Smooth muscle cell (in vitro differentiated cells): ENCODE measurements around the gene PPM1B. TPM values are rescaled to one million over a fixed set of nuclear protein-coding genes. Genes with fewer than 3 reads are reported as not detected.
"Not testable (repeated sequence)": the region's sequence is repeated elsewhere in the genome, so short reads cannot be mapped to it uniquely, and the experiment has no call there.

Experiments used
- DNase-seq: peaks from one replicate; lab custom pipeline; 2025; ENCODE audit not compliant: unreplicated experiment; lab: John Stamatoyannopoulos, UW
- H2AFZ ChIP-seq: fragments of 200-600 bp; sonication (generic); 2 replicates; pipeline ENCODE4 v1.6.0; 2016; ENCODE audit warnings: antibody characterized with exemption, low read depth, mild to moderate bottlenecking
- H3F3A ChIP-seq: fragments of 200-600 bp; sonication (generic); 2 replicates; pipeline ENCODE4 v1.6.0; 2017; ENCODE audit warnings: antibody characterized with exemption, low read depth
- H3K27ac ChIP-seq: fragments of 200-600 bp; sonication (generic); 2 replicates; pipeline ENCODE4 v1.5.1; 2016; ENCODE audit warnings: low read depth, mild to moderate bottlenecking
- H3K27me3 ChIP-seq: fragments of 200-600 bp; sonication (generic); 2 replicates; pipeline ENCODE4 v1.6.1; 2016; ENCODE audit warnings: low read depth, mild to moderate bottlenecking
- H3K36me3 ChIP-seq: fragments of 200-600 bp; sonication (generic); 2 replicates; pipeline ENCODE4 v1.5.1; 2016; ENCODE audit warnings: low read depth
- H3K4me1 ChIP-seq: fragments of 200-600 bp; sonication (generic); 2 replicates; pipeline ENCODE4 v1.5.1; 2016; ENCODE audit warnings: low read depth
- H3K4me2 ChIP-seq: fragments of 200-600 bp; sonication (generic); 2 replicates; pipeline ENCODE4 v1.6.0; 2016; ENCODE audit warnings: mild to moderate bottlenecking
- H3K4me3 ChIP-seq: fragments of 200-600 bp; sonication (generic); 2 replicates; pipeline ENCODE4 v1.5.1; 2016; ENCODE audit warnings: mild to moderate bottlenecking
- H3K79me2 ChIP-seq: fragments of 200-600 bp; sonication (generic); 2 replicates; pipeline ENCODE4 v1.6.0; 2016; ENCODE audit warnings: low read depth, mild to moderate bottlenecking
- H3K9ac ChIP-seq: fragments of 200-600 bp; sonication (generic); 2 replicates; pipeline ENCODE4 v1.6.0; 2016; ENCODE audit warnings: low read depth
- H3K9me3 ChIP-seq: fragments of 200-600 bp; sonication (generic); replicated peaks from 2 replicates; pipeline ENCODE4 v1.5.1; 2016; ENCODE audit warnings: low read depth
- H4K20me1 ChIP-seq: fragments of 200-600 bp; sonication (generic); 2 replicates; pipeline ENCODE4 v1.6.0; 2016; ENCODE audit warnings: low read depth
- WGBS: methylation state at CpG from one replicate; pipeline ENCODE4 v1.1.7; 2016; ENCODE audit warnings: low lambda C conversion rate; 5-methylcytosine and 5-hydroxymethylcytosine counted together
- polyA plus RNA-seq: library from polyadenylated mRNA; unstranded; fragments of >200 nt; fragmentation: Nextera tagmentation; extraction: Ambion mirVana; gene quantifications from 2 replicates; pipeline ENCODE4 v1.2.1, GENCODE V29; 2016
- total RNA-seq: library from RNA; depleted of rRNA; stranded (reverse); fragments of >200 nt; gene quantifications from 2 replicates; pipeline ENCODE4 v1.2.3, GENCODE V29; 2014
- TF ChIP-seq, protein P1 (sequence below): fragments of 200-600 bp; sonication (generic); IDR thresholded peaks from 2 replicates; pipeline ENCODE4 v1.5.1; 2017; ENCODE audit warnings: borderline replicate concordance, mild to moderate bottlenecking, antibody characterized with exemption; ENCODE audit not compliant: insufficient read depth, poor library complexity, severe bottlenecking

PPM1B gene
- total and polyA plus RNA-seq, 2 experiments from 2014 or later = 20.8 to 27.0 TPM

DNA sequence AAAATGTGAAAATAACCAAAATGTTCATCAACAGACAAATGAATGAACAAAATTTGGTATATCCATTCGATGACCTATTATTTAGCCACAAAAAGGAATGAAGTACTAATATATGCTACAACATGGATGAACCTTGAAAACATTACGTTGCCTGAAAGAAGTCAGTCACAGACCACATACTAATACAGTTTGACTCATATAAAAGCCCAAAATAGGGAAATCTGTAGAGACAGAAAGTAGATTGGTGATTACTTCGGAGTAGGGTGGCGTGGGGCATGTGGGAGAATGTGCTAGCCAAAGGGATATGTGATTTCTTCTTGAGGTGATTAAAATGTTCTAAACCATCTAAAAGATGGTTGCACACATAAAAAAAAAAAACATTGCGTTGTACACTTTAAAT, 44.2 kb upstream of the PPM1B start:
- H2AFZ ChIP-seq = no peak overlapping the region
- no peaks in the 10 kb centered on the region for H3K79me2 ChIP-seq
- no peaks in the 10 kb centered on the region for H3K4me1 ChIP-seq
- no peak overlapping the region for H3K4me2 ChIP-seq
- H3F3A ChIP-seq = no peaks in the 10 kb centered on the region
- no peak for DNase-seq
- H3K27ac ChIP-seq = no peak overlapping the region
- no peaks in the 10 kb centered on the region for H4K20me1 ChIP-seq
- no peaks in the 10 kb centered on the region for H3K27me3 ChIP-seq
- H3K4me3 ChIP-seq = no peak overlapping the region
- no peaks in the 10 kb centered on the region for H3K36me3 ChIP-seq
- WGBS = 94% methylated on average over 5 of the region's 5 CpGs
- TF ChIP-seq, protein P1, sequence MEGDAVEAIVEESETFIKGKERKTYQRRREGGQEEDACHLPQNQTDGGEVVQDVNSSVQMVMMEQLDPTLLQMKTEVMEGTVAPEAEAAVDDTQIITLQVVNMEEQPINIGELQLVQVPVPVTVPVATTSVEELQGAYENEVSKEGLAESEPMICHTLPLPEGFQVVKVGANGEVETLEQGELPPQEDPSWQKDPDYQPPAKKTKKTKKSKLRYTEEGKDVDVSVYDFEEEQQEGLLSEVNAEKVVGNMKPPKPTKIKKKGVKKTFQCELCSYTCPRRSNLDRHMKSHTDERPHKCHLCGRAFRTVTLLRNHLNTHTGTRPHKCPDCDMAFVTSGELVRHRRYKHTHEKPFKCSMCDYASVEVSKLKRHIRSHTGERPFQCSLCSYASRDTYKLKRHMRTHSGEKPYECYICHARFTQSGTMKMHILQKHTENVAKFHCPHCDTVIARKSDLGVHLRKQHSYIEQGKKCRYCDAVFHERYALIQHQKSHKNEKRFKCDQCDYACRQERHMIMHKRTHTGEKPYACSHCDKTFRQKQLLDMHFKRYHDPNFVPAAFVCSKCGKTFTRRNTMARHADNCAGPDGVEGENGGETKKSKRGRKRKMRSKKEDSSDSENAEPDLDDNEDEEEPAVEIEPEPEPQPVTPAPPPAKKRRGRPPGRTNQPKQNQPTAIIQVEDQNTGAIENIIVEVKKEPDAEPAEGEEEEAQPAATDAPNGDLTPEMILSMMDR = no peak
- H3K9ac ChIP-seq = no peak overlapping the region
- no peaks in the 10 kb centered on the region for H3K9me3 ChIP-seq

DNA sequence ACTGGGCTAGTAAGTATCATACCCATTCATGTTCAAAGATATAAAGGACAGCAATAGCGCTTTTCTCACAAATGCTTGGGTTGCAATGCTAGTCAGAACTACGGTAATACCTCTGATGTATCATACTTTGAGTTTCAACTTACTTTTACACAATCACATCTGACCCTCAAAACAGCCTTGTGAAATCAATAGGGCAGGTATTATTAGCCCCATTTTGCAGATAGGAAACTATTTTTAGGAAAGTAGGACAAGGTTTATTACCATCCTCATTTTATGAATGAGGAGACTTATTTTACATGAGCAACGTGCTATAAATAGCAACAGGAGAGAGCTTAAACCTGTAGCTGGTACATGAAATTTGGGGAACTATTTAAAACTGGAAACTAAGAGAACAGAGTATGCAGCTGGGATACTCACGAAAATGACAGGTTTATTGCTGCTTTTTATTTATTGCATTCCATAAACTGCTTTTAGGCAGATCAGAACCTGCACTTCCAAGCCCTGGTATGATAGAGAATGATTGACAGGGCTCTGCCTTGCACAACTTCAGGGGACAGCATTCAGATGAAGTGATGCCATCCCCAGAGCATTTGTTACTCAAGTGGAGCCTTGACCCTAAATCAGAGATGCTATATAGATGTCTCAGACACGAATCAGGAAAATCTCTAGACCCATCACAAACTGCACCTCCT, 42.4 kb upstream of the PPM1B start:
- Histone ChIP-seq H3K27ac (no peak overlapping the region), H3K27me3 (no peaks in the 10 kb centered on the region), H3K4me2 (no peak overlapping the region), H2AFZ (no peak overlapping the region), H4K20me1 (no peaks in the 10 kb centered on the region), H3K9ac (no peak overlapping the region), H3K79me2 (no peaks in the 10 kb centered on the region), H3K4me3 (no peak overlapping the region), H3F3A (no peaks in the 10 kb centered on the region), H3K4me1 (no peaks in the 10 kb centered on the region), H3K36me3 (no peaks in the 10 kb centered on the region), H3K9me3 (no peaks in the 10 kb centered on the region)
- 71% methylated on average over 5 of the region's 5 CpGs for WGBS
- TF ChIP-seq, protein P1 = no peak
- no peak for DNase-seq

DNA sequence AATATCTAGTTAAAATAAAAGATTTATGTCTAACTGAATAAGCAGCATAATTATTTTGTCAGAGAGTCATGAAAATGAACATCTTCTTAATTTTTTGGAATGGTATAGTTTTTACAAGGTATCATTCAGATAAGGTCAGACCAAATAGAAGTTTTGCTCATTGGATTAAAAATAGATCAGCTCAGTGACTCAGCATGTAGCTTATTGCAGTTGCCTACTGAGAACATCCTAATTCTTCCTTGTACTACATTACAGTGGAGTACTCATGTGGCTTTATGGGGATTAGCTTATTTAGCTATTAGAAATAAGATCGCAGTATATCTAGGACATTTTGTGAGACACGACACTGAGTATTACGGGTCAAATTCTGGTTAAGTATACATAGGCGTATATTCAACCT, 38.2 kb upstream of the PPM1B start:
- no peak overlapping the region for H3K27ac ChIP-seq
- TF ChIP-seq, protein P1 = no peak
- no peak overlapping the region for H3K4me2 ChIP-seq
- H3K79me2 ChIP-seq = no peaks in the 10 kb centered on the region
- WGBS = 55% methylated on average over 4 of the region's 4 CpGs
- peaks cover 4% of the 10 kb centered on the region for H3K4me1 ChIP-seq
- H3K27me3 ChIP-seq = no peaks in the 10 kb centered on the region
- no peak overlapping the region for H3K4me3 ChIP-seq
- no peak overlapping the region for H3K9ac ChIP-seq
- H3K9me3 ChIP-seq = no peaks in the 10 kb centered on the region
- no peak overlapping the region for H2AFZ ChIP-seq
- no peaks in the 10 kb centered on the region for H3K36me3 ChIP-seq
- H4K20me1 ChIP-seq = no peaks in the 10 kb centered on the region
- no peak for DNase-seq
- no peaks in the 10 kb centered on the region for H3F3A ChIP-seq

DNA sequence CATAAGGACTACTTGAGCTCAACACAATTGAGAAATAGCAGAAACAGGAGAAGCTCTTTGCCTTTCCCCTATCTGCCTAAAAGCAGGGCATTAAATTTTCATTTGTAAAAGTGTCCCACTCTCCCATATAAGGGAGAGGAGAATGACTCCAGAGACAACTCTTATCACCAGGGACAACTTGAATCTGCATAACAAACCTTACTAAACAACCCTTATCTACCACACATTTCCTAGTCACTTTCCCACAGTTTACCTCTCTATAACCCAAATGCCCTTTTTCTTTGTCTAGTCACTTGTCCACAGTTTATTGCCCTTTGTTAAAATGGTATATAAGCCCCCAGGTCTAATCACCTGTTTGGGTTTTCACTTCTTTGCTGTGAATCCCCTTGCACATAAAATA, 37.5 kb upstream of the PPM1B start:
- H3K36me3 ChIP-seq = no peaks in the 10 kb centered on the region
- no peak overlapping the region for H2AFZ ChIP-seq
- H3K4me3 ChIP-seq = no peak overlapping the region
- no peak overlapping the region for H3K27ac ChIP-seq
- DNase-seq = no peak
- H3K4me1 ChIP-seq = peaks cover 11% of the 10 kb centered on the region
- TF ChIP-seq, protein P1 = no peak
- no peak overlapping the region for H3K9ac ChIP-seq
- no peaks in the 10 kb centered on the region for H3K9me3 ChIP-seq
- H3K79me2 ChIP-seq = no peaks in the 10 kb centered on the region
- H3F3A ChIP-seq = no peaks in the 10 kb centered on the region
- no peaks in the 10 kb centered on the region for H3K27me3 ChIP-seq
- no peak overlapping the region for H3K4me2 ChIP-seq
- H4K20me1 ChIP-seq = no peaks in the 10 kb centered on the region

DNA sequence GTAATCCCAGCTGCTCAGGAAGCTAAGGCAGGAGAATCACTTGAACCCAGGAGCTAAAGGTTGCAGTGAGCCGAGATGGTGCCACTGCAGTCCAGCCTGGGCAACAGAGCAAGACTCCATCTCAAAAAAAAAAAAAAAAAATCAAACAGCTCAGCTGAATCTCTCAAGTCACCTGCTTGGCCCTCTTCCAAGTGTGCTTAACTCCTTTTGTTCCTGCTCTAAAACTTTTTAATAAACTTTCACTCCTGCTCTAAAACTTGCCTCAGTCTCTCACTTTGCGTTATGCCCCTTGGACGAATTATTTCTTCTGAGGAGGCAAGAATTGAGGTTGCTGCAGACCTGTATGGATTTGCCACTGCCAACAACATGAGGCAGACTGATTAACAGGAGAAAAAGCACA, 35.1 kb upstream of the PPM1B start:
- not testable (repeated sequence) for H3K36me3 ChIP-seq, H3K4me2 ChIP-seq, H3K9me3 ChIP-seq, H3K79me2 ChIP-seq, H3F3A ChIP-seq, H3K27me3 ChIP-seq, H3K4me3 ChIP-seq, H3K27ac ChIP-seq, H4K20me1 ChIP-seq, H3K9ac ChIP-seq, H2AFZ ChIP-seq, DNase-seq
- peaks cover 11% of the 10 kb centered on the region for H3K4me1 ChIP-seq
- 93% methylated on average over 3 of the region's 3 CpGs for WGBS
